Measurements from ENCODE around the gene RAD21L1.
"Not testable (repeated sequence)": the region's sequence is repeated elsewhere in the genome, so short reads cannot be mapped to it uniquely, and the experiment has no call there.

Gene RAD21L1

GRCh38 chr20:1216527-1217427 lies 9.1 kb upstream of the RAD21L1 start:
- in situ Hi-C loops (cut with MboI; ENCODE audit: low pct_unique_long_range_greater_than_20kb, low sequenced_read_pairs); DNase-seq: not testable (repeated sequence)

- DNase-seq; in situ Hi-C loops (cut with MboI; ENCODE audit: low pct_unique_long_range_greater_than_20kb, low sequenced_read_pairs): not testable (repeated sequence)
Observed at GRCh38 chr20:1222750-1223149, 3.1 kb upstream of the RAD21L1 start.

GRCh38 chr20:1224205-1224890 lies 1.5 kb upstream of the RAD21L1 start:
- DNase-seq, result no peak
- in situ Hi-C loops (cut with MboI; ENCODE audit: low pct_unique_long_range_greater_than_20kb, low sequenced_read_pairs), result no loop called here

- DNase-seq, result peak; percentile 18
- in situ Hi-C loops (cut with MboI; ENCODE audit: low pct_unique_long_range_greater_than_20kb, low sequenced_read_pairs), result no loop called here
Observed at GRCh38 chr20:1225263-1225782, 521 bp upstream of the RAD21L1 start.

- no peak for DNase-seq
- in situ Hi-C loops (cut with MboI; ENCODE audit: low pct_unique_long_range_greater_than_20kb, low sequenced_read_pairs), result no loop called here
Observed at GRCh38 chr20:1229541-1229940, 3.7 kb downstream of the RAD21L1 start.

GRCh38 chr20:1232286-1233111 lies 6.7 kb downstream of the RAD21L1 start:
- DNase-seq, result no peak
- in situ Hi-C loops (cut with MboI; ENCODE audit: low pct_unique_long_range_greater_than_20kb, low sequenced_read_pairs), result no loop called here

- in situ Hi-C loops (cut with MboI; ENCODE audit: low pct_unique_long_range_greater_than_20kb, low sequenced_read_pairs), result no loop called here
- DNase-seq, result no peak
Observed at GRCh38 chr20:1240549-1240948, 14.7 kb downstream of the RAD21L1 start.

- in situ Hi-C loops (cut with MboI; ENCODE audit: low pct_unique_long_range_greater_than_20kb, low sequenced_read_pairs), result no loop called here
- DNase-seq, result no peak
Observed at GRCh38 chr20:1241456-1241855, 15.6 kb downstream of the RAD21L1 start.

- DNase-seq, result no peak
- in situ Hi-C loops (cut with MboI; ENCODE audit: low pct_unique_long_range_greater_than_20kb, low sequenced_read_pairs), result no loop called here
Observed at GRCh38 chr20:1242099-1242498, 16.3 kb downstream of the RAD21L1 start.

GRCh38 chr20:1242530-1242929 lies 16.7 kb downstream of the RAD21L1 start:
- no peak for DNase-seq
- in situ Hi-C loops (cut with MboI; ENCODE audit: low pct_unique_long_range_greater_than_20kb, low sequenced_read_pairs), result no loop called here

GRCh38 chr20:1245578-1245977 lies 19.7 kb downstream of the RAD21L1 start:
- no peak for DNase-seq
- in situ Hi-C loops (cut with MboI; ENCODE audit: low pct_unique_long_range_greater_than_20kb, low sequenced_read_pairs), result no loop called here

- DNase-seq, result no peak
- in situ Hi-C loops (cut with MboI; ENCODE audit: low pct_unique_long_range_greater_than_20kb, low sequenced_read_pairs), result no loop called here
Observed at GRCh38 chr20:1247689-1248088, 21.8 kb downstream of the RAD21L1 start.

GRCh38 chr20:1250282-1250681 lies 24.4 kb downstream of the RAD21L1 start:
- DNase-seq; in situ Hi-C loops (cut with MboI; ENCODE audit: low pct_unique_long_range_greater_than_20kb, low sequenced_read_pairs): not testable (repeated sequence)

GRCh38 chr20:1252416-1252815 lies 26.6 kb downstream of the RAD21L1 start:
- DNase-seq, result no peak
- in situ Hi-C loops (cut with MboI; ENCODE audit: low pct_unique_long_range_greater_than_20kb, low sequenced_read_pairs), result no loop called here

GRCh38 chr20:1254254-1254653 lies 28.4 kb downstream of the RAD21L1 start:
- in situ Hi-C loops (cut with MboI; ENCODE audit: low pct_unique_long_range_greater_than_20kb, low sequenced_read_pairs), result no loop called here
- DNase-seq, result no peak

GRCh38 chr20:1255675-1256074 lies 29.8 kb downstream of the RAD21L1 start:
- in situ Hi-C loops (cut with MboI; ENCODE audit: low pct_unique_long_range_greater_than_20kb, low sequenced_read_pairs), result no loop called here

GRCh38 chr20:1263853-1264252 lies 38.0 kb downstream of the RAD21L1 start:
- in situ Hi-C loops (cut with MboI; ENCODE audit: low pct_unique_long_range_greater_than_20kb, low sequenced_read_pairs), result no loop called here
- DNase-seq, result peak; percentile 7

More at GRCh38 chr20:1255675-1256074, 29.8 kb downstream of the RAD21L1 start:
- DNase-seq, result no peak

GRCh38 chr20:1264727-1265126 lies 38.9 kb downstream of the RAD21L1 start:
- no peak for DNase-seq
- in situ Hi-C loops (cut with MboI; ENCODE audit: low pct_unique_long_range_greater_than_20kb, low sequenced_read_pairs), result no loop called here

- in situ Hi-C loops (cut with MboI; ENCODE audit: low pct_unique_long_range_greater_than_20kb, low sequenced_read_pairs), result no loop called here
- no peak for DNase-seq
Observed at GRCh38 chr20:1265226-1265915, 39.5 kb downstream of the RAD21L1 start.
